ENCODE data around the gene TNF. TPM values are rescaled to one million over a fixed set of nuclear protein-coding genes. Genes with fewer than 3 reads are reported as not detected.
"Not testable (repeated sequence)": the region's sequence is repeated elsewhere in the genome, so short reads cannot be mapped to it uniquely, and the experiment has no call there.

Gene TNF
- polyA plus RNA-seq, 1 of the 3 experiments (the other 2 are of a cell fraction), result not detected

GRCh38 chr6:31548544-31548873 is 26.9 kb upstream of the TNF start:
- Histone ChIP-seq H4K20me1 (ENCODE audit: insufficient read depth) (no peaks in the 10 kb centered on the region), H3K36me3 (replicated peaks in 1 of 2; ENCODE audit: control insufficient read depth in 1 of 2, insufficient read depth in 2 of 2, low read length in 1 of 2) (peaks cover 9 to 29% of the 10 kb centered on the region in 2 experiments), H3K4me2 (peak overlapping the region; percentile 92), H2AFZ (ENCODE audit: low read depth) (no peak overlapping the region), H3K9me2 (no peaks in the 10 kb centered on the region), H3K4me1 (ENCODE audit: control insufficient read depth in 1 of 2, insufficient read depth in 2 of 2, low read depth in 1 of 2, low read length in 1 of 2) (peaks cover 8 to 11% of the 10 kb centered on the region in 2 experiments; a peak in 3 of 4 replicates), H3K4me3 (ENCODE audit: low read depth in 2 of 2, low read length in 1 of 2) (peak overlapping the region; percentile 52 to 77), H3K27ac (ENCODE audit: low read depth in 2 of 2, low read length in 1 of 2) (peak overlapping the region; percentile 74 to 78; a peak in 3 of 4 replicates), H3K9ac (peak overlapping the region; percentile 88), H3K9me3 (no peaks in the 10 kb centered on the region), H3K27me3 (ENCODE audit: insufficient read depth) (no peaks in the 10 kb centered on the region), H3F3A (replicated peaks; ENCODE audit: insufficient read depth) (peaks cover 13% of the 10 kb centered on the region), H3K79me2 (ENCODE audit: insufficient read depth) (peaks cover 51% of the 10 kb centered on the region)
- WGBS (ENCODE audit: low lambda C conversion rate), result 85% methylated on average over 2 of the region's 2 CpGs
- TF ChIP-seq EP300 (IDR thresholded peaks at IDR 0.05; ENCODE audit: borderline replicate concordance in 1 of 2, low read depth in 1 of 2, low read length in 1 of 2) (no peak), CTCF (IDR thresholded peaks at IDR 0.05) (no peak), FOSL2 (IDR thresholded peaks at IDR 0.05; ENCODE audit: borderline replicate concordance, low read depth) (no peak), GATA2 (CRISPR knock-in tag; IDR thresholded peaks at IDR 0.05) (no peak), EZH2phosphoT487 (IDR thresholded peaks at IDR 0.05; ENCODE audit: borderline replicate concordance, low read depth) (no peak), RCOR1 (IDR thresholded peaks at IDR 0.05; ENCODE audit: low read length) (no peak), MXI1 (IDR thresholded peaks at IDR 0.05; ENCODE audit: low read depth, low read length) (no peak), NRF1 (IDR thresholded peaks at IDR 0.05; ENCODE audit: low read depth, low read length) (no peak)
- TF ChIP-seq, protein P1, sequence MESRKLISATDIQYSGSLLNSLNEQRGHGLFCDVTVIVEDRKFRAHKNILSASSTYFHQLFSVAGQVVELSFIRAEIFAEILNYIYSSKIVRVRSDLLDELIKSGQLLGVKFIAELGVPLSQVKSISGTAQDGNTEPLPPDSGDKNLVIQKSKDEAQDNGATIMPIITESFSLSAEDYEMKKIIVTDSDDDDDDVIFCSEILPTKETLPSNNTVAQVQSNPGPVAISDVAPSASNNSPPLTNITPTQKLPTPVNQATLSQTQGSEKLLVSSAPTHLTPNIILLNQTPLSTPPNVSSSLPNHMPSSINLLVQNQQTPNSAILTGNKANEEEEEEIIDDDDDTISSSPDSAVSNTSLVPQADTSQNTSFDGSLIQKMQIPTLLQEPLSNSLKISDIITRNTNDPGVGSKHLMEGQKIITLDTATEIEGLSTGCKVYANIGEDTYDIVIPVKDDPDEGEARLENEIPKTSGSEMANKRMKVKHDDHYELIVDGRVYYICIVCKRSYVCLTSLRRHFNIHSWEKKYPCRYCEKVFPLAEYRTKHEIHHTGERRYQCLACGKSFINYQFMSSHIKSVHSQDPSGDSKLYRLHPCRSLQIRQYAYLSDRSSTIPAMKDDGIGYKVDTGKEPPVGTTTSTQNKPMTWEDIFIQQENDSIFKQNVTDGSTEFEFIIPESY (IDR thresholded peaks at IDR 0.05; ENCODE audit: borderline replicate concordance, low read depth), result no peak
- no peak for DNase-seq
- ChIA-PET CTCF (interaction anchor here (0.6 to 11.9 kb wide), 11 partner anchors 8 to 1433 kb away, joined by 3 to 301 read pairs (median 3); partner anchors contain the start of genes LST1, LTB, NCR3 and TNF), POLR2A (interaction anchor here (0.7 kb wide), 2 partner anchors 41 to 49 kb away, joined by 3 to 4 read pairs; no protein-coding TSS in a partner anchor)

GRCh38 chr6:31551371-31551770 is 24.0 kb upstream of the TNF start:
- not testable (repeated sequence) for H3K4me3 ChIP-seq (ENCODE audit: low read depth in 2 of 2, low read length in 1 of 2); H3K9me3 ChIP-seq; H3K9me2 ChIP-seq; H3K27ac ChIP-seq (ENCODE audit: low read depth in 2 of 2, low read length in 1 of 2); H2AFZ ChIP-seq (ENCODE audit: low read depth); H4K20me1 ChIP-seq (ENCODE audit: insufficient read depth); H3K27me3 ChIP-seq (ENCODE audit: insufficient read depth); DNase-seq; H3K4me2 ChIP-seq; H3K4me1 ChIP-seq (ENCODE audit: control insufficient read depth in 1 of 2, insufficient read depth in 2 of 2, low read depth in 1 of 2, low read length in 1 of 2); H3K9ac ChIP-seq
- ChIA-PET CTCF (interaction anchor here (1.1 to 11.9 kb wide), 5 partner anchors 8 to 58 kb away, joined by 3 to 301 read pairs (median 4); partner anchors contain the start of genes LST1, LTB and NCR3), POLR2A (interaction anchor here (0.7 to 1.0 kb wide), 3 partner anchors 8 to 20 kb away, joined by 3 to 4 read pairs (median 4); no protein-coding TSS in a partner anchor)
- Histone ChIP-seq H3F3A (replicated peaks; ENCODE audit: insufficient read depth) (peaks cover 13% of the 10 kb centered on the region), H3K79me2 (ENCODE audit: insufficient read depth) (peaks cover 71% of the 10 kb centered on the region), H3K36me3 (replicated peaks in 1 of 2; ENCODE audit: control insufficient read depth in 1 of 2, insufficient read depth in 2 of 2, low read length in 1 of 2) (peaks cover 17 to 42% of the 10 kb centered on the region in 2 experiments)
- WGBS (ENCODE audit: low lambda C conversion rate), result 79% methylated on average over 5 of the region's 5 CpGs
- TF ChIP-seq CTCF (IDR thresholded peaks at IDR 0.05), result peak; percentile 56
- peak; percentile 59 for TF ChIP-seq RAD21 (IDR thresholded peaks at IDR 0.05; ENCODE audit: low read length)
- peak; percentile 52 for TF ChIP-seq SMC3 (IDR thresholded peaks at IDR 0.05; ENCODE audit: low read depth, low read length)
